IMR-90 (cell line): Measurements from ENCODE around the gene SLC25A11. TPM values are rescaled to one million over a fixed set of nuclear protein-coding genes. Genes with fewer than 3 reads are reported as not detected.

Experiments
- microRNA-seq, 2 experiments: library from miRNA; stranded (forward) in 1 of 2; unstranded in 1 of 2; fragments of 10-50 nt in 1 of 2; fragments of <30 nt in 1 of 2; gene quantifications in 1 of 2; microRNA quantifications in 1 of 2; one replicate each; pipeline versions ENCODE3 to v1.1.0; 2013 to 2020; ENCODE audit not compliant: insufficient read depth in 1 of 2, insufficient read length in 1 of 2, unreplicated experiment in 1 of 2
- polyA plus RNA-seq, 3 experiments: library from polyadenylated mRNA; depleted of rRNA; stranded (reverse); fragments of >200 nt; gene quantifications; 2 replicates each; pipeline ENCODE4 v1.2.3, GENCODE V29; 2012; ENCODE audit warnings: low replicate concordance in 1 of 3
- small RNA-seq, 5 experiments: library from RNA; depleted of rRNA; stranded (forward); fragments of <200 nt; gene quantifications; one replicate each; pipeline ENCODE3, GENCODE V24; 2012
- total RNA-seq: library from RNA; depleted of rRNA; stranded (reverse); fragments of >200 nt; gene quantifications from 2 replicates; pipeline ENCODE4 v1.2.3, GENCODE V29; 2012; rRNA removed

SLC25A11 gene
- total and polyA plus RNA-seq, 2 of the 4 experiments (the other 2 are of a cell fraction) = 35.0 to 62.2 TPM

Small RNAs within 50 kb of the gene (microRNA-seq; reads per million reads assigned to microRNA genes)
- gene MIR6864 (0 reads per million in 2 experiments), gene MIR6865 (0 to 0.37 reads per million in 2 experiments)

Small RNAs within 50 kb of the gene (small RNA-seq; reads per million reads assigned to genes)
- 0 reads per million in 5 experiments for gene MIR6864
- 0 to 0.46 (median 0) reads per million in 5 experiments for gene MIR6865

Other genes with a start within 250 kb of the SLC25A11 start
- gene PELP1, start 235.9 kb downstream of the SLC25A11 start, total RNA-seq = 6.3 and 9.2 TPM in 2 replicates
- gene PELP1, start 235.9 kb downstream of the SLC25A11 start, polyA plus RNA-seq (2012; rRNA removed) = 20.8 and 24.0 TPM in 2 replicates
- gene ARRB2, start 229.4 kb downstream of the SLC25A11 start, total RNA-seq = 3.9 and 6.1 TPM in 2 replicates
- 10.6 and 12.5 TPM in 2 replicates for gene ARRB2, start 229.4 kb downstream of the SLC25A11 start, polyA plus RNA-seq (2012; rRNA removed)
- gene MED11, start 208.6 kb downstream of the SLC25A11 start, total RNA-seq = 9.9 and 10.3 TPM in 2 replicates
- 23.3 and 24.1 TPM in 2 replicates for gene MED11, start 208.6 kb downstream of the SLC25A11 start, polyA plus RNA-seq (2012; rRNA removed)
- under 0.01 TPM in 1 of 2 replicates, not detected in the other for gene ZMYND15, start 200.2 kb downstream of the SLC25A11 start, total RNA-seq
- gene ZMYND15, start 200.2 kb downstream of the SLC25A11 start, polyA plus RNA-seq (2012; rRNA removed) = 0.07 and 0.14 TPM in 2 replicates
- gene CXCL16, start 200.1 kb downstream of the SLC25A11 start, total RNA-seq = 0.28 and 0.36 TPM in 2 replicates
- gene CXCL16, start 200.1 kb downstream of the SLC25A11 start, polyA plus RNA-seq (2012; rRNA removed) = 1.2 and 1.6 TPM in 2 replicates
- gene TM4SF5, start 168.2 kb downstream of the SLC25A11 start, total RNA-seq = not detected in 2 replicates
- not detected in 2 replicates for gene TM4SF5, start 168.2 kb downstream of the SLC25A11 start, polyA plus RNA-seq (2012; rRNA removed)
- not detected in 2 replicates for gene VMO1, start 153.7 kb downstream of the SLC25A11 start, total RNA-seq
- gene VMO1, start 153.7 kb downstream of the SLC25A11 start, polyA plus RNA-seq (2012; rRNA removed) = 0.14 TPM in 1 of 2 replicates, not detected in the other
- not detected in 2 replicates for gene GLTPD2, start 151.1 kb downstream of the SLC25A11 start, total RNA-seq
- gene GLTPD2, start 151.1 kb downstream of the SLC25A11 start, polyA plus RNA-seq (2012; rRNA removed) = not detected in 2 replicates
- gene PSMB6, start 143.9 kb downstream of the SLC25A11 start, total RNA-seq = 217 and 244 TPM in 2 replicates
- 254 and 291 TPM in 2 replicates for gene PSMB6, start 143.9 kb downstream of the SLC25A11 start, polyA plus RNA-seq (2012; rRNA removed)
- gene PLD2, start 132.9 kb downstream of the SLC25A11 start, total RNA-seq = 9.4 and 12.5 TPM in 2 replicates
- gene PLD2, start 132.9 kb downstream of the SLC25A11 start, polyA plus RNA-seq (2012; rRNA removed) = 28.0 and 28.8 TPM in 2 replicates
- gene MINK1, start 106.7 kb downstream of the SLC25A11 start, total RNA-seq = 12.2 and 12.8 TPM in 2 replicates
- 40.9 and 41.3 TPM in 2 replicates for gene MINK1, start 106.7 kb downstream of the SLC25A11 start, polyA plus RNA-seq (2012; rRNA removed)
- 0.54 and 0.56 TPM in 2 replicates for gene C17orf107, start 40.5 kb downstream of the SLC25A11 start, total RNA-seq
- 0.82 and 1.3 TPM in 2 replicates for gene C17orf107, start 40.5 kb downstream of the SLC25A11 start, polyA plus RNA-seq (2012; rRNA removed)
- gene CHRNE, start 36.9 kb downstream of the SLC25A11 start, total RNA-seq = under 0.01 TPM in 2 replicates
- 0.21 and 0.24 TPM in 2 replicates for gene CHRNE, start 36.9 kb downstream of the SLC25A11 start, polyA plus RNA-seq (2012; rRNA removed)
- not detected in 2 replicates for gene GP1BA, start 7.8 kb downstream of the SLC25A11 start, total RNA-seq
- gene GP1BA, start 7.8 kb downstream of the SLC25A11 start, polyA plus RNA-seq (2012; rRNA removed) = not detected in 2 replicates
- gene RNF167, start 222 bp upstream of the SLC25A11 start, total RNA-seq = 13.1 and 13.3 TPM in 2 replicates
- gene RNF167, start 222 bp upstream of the SLC25A11 start, polyA plus RNA-seq (2012; rRNA removed) = 79.5 and 83.6 TPM in 2 replicates
- 348 and 432 TPM in 2 replicates for gene PFN1, start 8.5 kb upstream of the SLC25A11 start, total RNA-seq
- gene PFN1, start 8.5 kb upstream of the SLC25A11 start, polyA plus RNA-seq (2012; rRNA removed) = 1,671 and 2,152 TPM in 2 replicates
- gene ENO3, start 11.1 kb upstream of the SLC25A11 start, total RNA-seq = 1.4 TPM in 2 replicates
- gene ENO3, start 11.1 kb upstream of the SLC25A11 start, polyA plus RNA-seq (2012; rRNA removed) = 4.2 and 5.1 TPM in 2 replicates
- gene SPAG7, start 27.8 kb upstream of the SLC25A11 start, total RNA-seq = 50.2 and 52.2 TPM in 2 replicates
- gene SPAG7, start 27.8 kb upstream of the SLC25A11 start, polyA plus RNA-seq (2012; rRNA removed) = 108 and 115 TPM in 2 replicates
- gene CAMTA2, start 47.6 kb upstream of the SLC25A11 start, total RNA-seq = 1.4 TPM in 2 replicates
- 54.7 and 59.7 TPM in 2 replicates for gene CAMTA2, start 47.6 kb upstream of the SLC25A11 start, polyA plus RNA-seq (2012; rRNA removed)
- gene INCA1, start 57.5 kb upstream of the SLC25A11 start, total RNA-seq = under 0.01 and 0.18 TPM in 2 replicates
- 0.51 and 0.92 TPM in 2 replicates for gene INCA1, start 57.5 kb upstream of the SLC25A11 start, polyA plus RNA-seq (2012; rRNA removed)
- gene KIF1C, start 57.9 kb upstream of the SLC25A11 start, total RNA-seq = 27.4 and 28.6 TPM in 2 replicates
- 28.7 and 31.6 TPM in 2 replicates for gene KIF1C, start 57.9 kb upstream of the SLC25A11 start, polyA plus RNA-seq (2012; rRNA removed)
- not detected in 2 replicates for gene SLC52A1, start 95.4 kb upstream of the SLC25A11 start, total RNA-seq
- not detected in 2 replicates for gene SLC52A1, start 95.4 kb upstream of the SLC25A11 start, polyA plus RNA-seq (2012; rRNA removed)
- gene ZFP3, start 138.4 kb upstream of the SLC25A11 start, total RNA-seq = 0.54 and 0.83 TPM in 2 replicates
- gene ZFP3, start 138.4 kb upstream of the SLC25A11 start, polyA plus RNA-seq (2012; rRNA removed) = 0.60 and 0.75 TPM in 2 replicates
- 6.4 and 6.5 TPM in 2 replicates for gene ZNF232, start 171.8 kb upstream of the SLC25A11 start, total RNA-seq
- 3.2 and 4.0 TPM in 2 replicates for gene ZNF232, start 171.8 kb upstream of the SLC25A11 start, polyA plus RNA-seq (2012; rRNA removed)
- gene USP6, start 176.0 kb upstream of the SLC25A11 start, total RNA-seq = not detected in 2 replicates
- gene USP6, start 176.0 kb upstream of the SLC25A11 start, polyA plus RNA-seq (2012; rRNA removed) = 0.01 and 0.02 TPM in 2 replicates